CD14-positive monocyte (primary cell): ENCODE results near the gene HTR2C. TPM values are rescaled to one million over a fixed set of nuclear protein-coding genes. Genes with fewer than 3 reads are reported as not detected.

Source experiments
- DNase-seq, 3 donors: peaks; one replicate each; pipeline ENCODE4 v3.0.0-alpha.2; 2011 to 2022
- H2AFZ ChIP-seq: 2 replicates; pipeline ENCODE4 v1.6.0; 2012; ENCODE audit warnings: mild to moderate bottlenecking, low read depth, low read length, inconsistent platforms; ENCODE audit not compliant: insufficient read depth, poor library complexity, severe bottlenecking
- H3K27ac ChIP-seq, 2 donors: 1 replicate in 1 of 2; 2 replicates in 1 of 2; pipeline ENCODE4 v1.5.1; 2012 to 2013; ENCODE audit warnings: low read length in 2 of 2, control low read depth in 1 of 2, inconsistent platforms in 1 of 2, low read depth in 1 of 2, mild to moderate bottlenecking in 1 of 2
- H3K27me3 ChIP-seq, 2 donors: one replicate each; pipeline versions ENCODE4 v1.6.0 to v1.6.1; 2011 to 2013; ENCODE audit warnings: low read length in 2 of 2; ENCODE audit not compliant: control insufficient read depth in 2 of 2, insufficient read depth in 2 of 2
- H3K36me3 ChIP-seq, 2 donors: replicated peaks in 1 of 2; 1 replicate in 1 of 2; 2 replicates in 1 of 2; pipeline versions ENCODE4 v1.5.1 to v1.6.1; 2012 to 2013; ENCODE audit warnings: low read length in 2 of 2, control low read depth in 1 of 2, inconsistent platforms in 1 of 2, mild to moderate bottlenecking in 1 of 2; ENCODE audit not compliant: insufficient read depth in 2 of 2, control insufficient read depth in 1 of 2
- H3K4me1 ChIP-seq, 2 donors: 1 replicate in 1 of 2; 2 replicates in 1 of 2; pipeline versions ENCODE4 v1.5.1 to v1.6.1; 2012 to 2013; ENCODE audit warnings: low read length in 2 of 2, control low read depth in 1 of 2, inconsistent platforms in 1 of 2, mild to moderate bottlenecking in 1 of 2, moderate library complexity in 1 of 2; ENCODE audit not compliant: insufficient read depth in 2 of 2, control insufficient read depth in 1 of 2
- H3K4me2 ChIP-seq: replicated peaks from 2 replicates; pipeline ENCODE3; 2012; ENCODE audit warnings: low read length, moderate library complexity, mild to moderate bottlenecking; ENCODE audit not compliant: poor library complexity, severe bottlenecking; ENCODE audit errors: extremely low read depth
- H3K4me3 ChIP-seq, 3 experiments: fragments of 200-600 bp in 1 of 3; sonication (generic) in 1 of 3; replicated peaks in 1 of 3; 1 replicate in 2 of 3; 2 replicates in 1 of 3; pipeline ENCODE4 v1.5.1; 2011 to 2013; ENCODE audit warnings: low read length in 3 of 3, mild to moderate bottlenecking in 3 of 3, control low read depth in 2 of 3, low read depth in 2 of 3, inconsistent platforms in 1 of 3, moderate library complexity in 1 of 3
- H3K79me2 ChIP-seq: 2 replicates; pipeline ENCODE4 v1.6.0; 2012; ENCODE audit warnings: mild to moderate bottlenecking, control low read depth, inconsistent platforms, low read length, moderate library complexity; ENCODE audit not compliant: insufficient read depth
- H3K9ac ChIP-seq: 2 replicates; pipeline ENCODE4 v1.6.0; 2017; ENCODE audit warnings: low read length, mild to moderate bottlenecking; ENCODE audit not compliant: insufficient read depth, poor library complexity, severe bottlenecking
- H3K9me3 ChIP-seq, 2 donors: replicated peaks in 1 of 2; 1 replicate in 1 of 2; 2 replicates in 1 of 2; pipeline versions ENCODE4 v1.5.1 to v1.6.1; 2012 to 2013; ENCODE audit warnings: low read length in 2 of 2, control low read depth in 1 of 2; ENCODE audit not compliant: control insufficient read depth in 1 of 2, insufficient read depth in 1 of 2
- H4K20me1 ChIP-seq: 2 replicates; pipeline ENCODE4 v1.6.0; 2012; ENCODE audit warnings: mild to moderate bottlenecking, low read length, control low read depth, moderate library complexity; ENCODE audit not compliant: insufficient read depth
- H3K27ac Mint-ChIP-seq, 7 donors: one replicate each; pipeline ENCODE4 v1.8.0; 2020; ENCODE audit warnings: mild to moderate bottlenecking in 7 of 7, mixed read lengths in 7 of 7, moderate library complexity in 6 of 7, inconsistent platforms in 2 of 7
- H3K27me3 Mint-ChIP-seq, 3 donors: one replicate each; pipeline ENCODE4 v1.8.0; 2021 to 2022; ENCODE audit warnings: low read depth in 3 of 3, mild to moderate bottlenecking in 3 of 3, mixed read lengths in 3 of 3, moderate library complexity in 3 of 3, inconsistent platforms in 1 of 3
- H3K36me3 Mint-ChIP-seq, 2 donors: one replicate each; pipeline ENCODE4 v1.8.0; 2020; ENCODE audit warnings: mixed read lengths in 2 of 2, inconsistent platforms in 1 of 2, mild to moderate bottlenecking in 1 of 2
- H3K4me1 Mint-ChIP-seq: one replicate; pipeline ENCODE4 v1.8.0; 2020; ENCODE audit warnings: mild to moderate bottlenecking, mixed read lengths
- H3K4me3 Mint-ChIP-seq, 2 donors: one replicate each; pipeline ENCODE4 v1.8.0; 2020; ENCODE audit warnings: mild to moderate bottlenecking in 2 of 2, mixed read lengths in 2 of 2, moderate library complexity in 1 of 2
- H3K9me3 Mint-ChIP-seq, 7 donors: one replicate each; pipeline ENCODE4 v1.8.0; 2020 to 2022; ENCODE audit warnings: mixed read lengths in 7 of 7, mild to moderate bottlenecking in 6 of 7, moderate library complexity in 6 of 7, inconsistent platforms in 2 of 7
- WGBS: methylation state at CpG from one replicate; pipeline ENCODE4 v1.1.5; 2013; ENCODE audit warnings: missing lambda C conversion rate; ENCODE audit not compliant: insufficient coverage; 5-methylcytosine and 5-hydroxymethylcytosine counted together
- intact Hi-C, 2 donors: fragments of 100-400 bp; cut with micrococcal nuclease; formaldehyde crosslinking; loops; one replicate each; pipeline versions ENCODE4 v1.15.0 to v1.15.1; 2023
- polyA plus RNA-seq, 3 donors: library from polyadenylated mRNA; depleted of rRNA in 1 of 3; unstranded in 2 of 3; stranded (reverse) in 1 of 3; fragments of 300-500 nt in 2 of 3; fragments of >200 nt in 1 of 3; fragmentation: Illumina TruSeq in 2 of 3; gene quantifications; 1 replicate in 2 of 3; 2 replicates in 1 of 3; pipeline ENCODE4 v1.2.3, GENCODE V29; 2012 to 2021
- TF ChIP-seq, protein P1 (sequence below): fragments of 200-600 bp; IDR thresholded peaks from one replicate; pipeline ENCODE4 v1.8.0; 2022; ENCODE audit warnings: antibody characterized with exemption, mild to moderate bottlenecking

Gene HTR2C
- polyA plus RNA-seq, 3 donors, result 0.04 TPM; not detected in 2

DNA sequence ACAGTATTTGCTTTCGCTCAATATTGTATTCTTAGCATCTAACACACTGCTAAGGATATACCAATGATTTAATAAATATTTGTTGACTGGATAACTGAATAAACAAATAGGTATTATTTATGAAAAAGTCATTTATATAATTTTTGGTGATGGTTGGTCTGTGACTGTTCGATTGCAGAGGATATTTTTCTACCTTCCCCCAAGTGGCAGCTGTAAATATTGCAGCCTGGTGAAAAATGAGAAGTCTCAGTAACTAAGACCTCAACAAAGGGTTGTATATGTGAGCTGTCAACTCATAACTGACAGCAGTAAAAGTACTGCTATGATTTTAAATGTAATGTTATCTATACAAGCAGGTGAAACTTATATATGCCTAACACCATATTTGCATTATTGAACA lies 36.0 kb downstream of the HTR2C start:
- Histone ChIP-seq H3K4me1 (no peaks in the 10 kb centered on the region), H3K9ac (no peak overlapping the region), H3K9me3 (no peaks in the 10 kb centered on the region), H4K20me1 (no peaks in the 10 kb centered on the region), H3K4me2 (no peak overlapping the region), H3K27me3 (no peaks in the 10 kb centered on the region), H3K79me2 (no peaks in the 10 kb centered on the region), H3K4me3 (no peak overlapping the region), H3K36me3 (no peaks in the 10 kb centered on the region), H3K27ac (no peak overlapping the region), H2AFZ (no peak overlapping the region)
- H3K27me3 Mint-ChIP-seq, result peaks cover 0 to 8% (median 3%) of the 10 kb centered on the region in 3 donors
- H3K4me3 Mint-ChIP-seq, result no peak overlapping the region
- H3K4me1 Mint-ChIP-seq, result peaks cover 4% of the 10 kb centered on the region
- no CpG with 5 or more reads among the region's 2 CpGs for WGBS
- peak in 1 of 3 donors; percentile 1 for DNase-seq
- no peaks in the 10 kb centered on the region for H3K9me3 Mint-ChIP-seq
- no peaks in the 10 kb centered on the region for H3K36me3 Mint-ChIP-seq
- TF ChIP-seq, protein P1, sequence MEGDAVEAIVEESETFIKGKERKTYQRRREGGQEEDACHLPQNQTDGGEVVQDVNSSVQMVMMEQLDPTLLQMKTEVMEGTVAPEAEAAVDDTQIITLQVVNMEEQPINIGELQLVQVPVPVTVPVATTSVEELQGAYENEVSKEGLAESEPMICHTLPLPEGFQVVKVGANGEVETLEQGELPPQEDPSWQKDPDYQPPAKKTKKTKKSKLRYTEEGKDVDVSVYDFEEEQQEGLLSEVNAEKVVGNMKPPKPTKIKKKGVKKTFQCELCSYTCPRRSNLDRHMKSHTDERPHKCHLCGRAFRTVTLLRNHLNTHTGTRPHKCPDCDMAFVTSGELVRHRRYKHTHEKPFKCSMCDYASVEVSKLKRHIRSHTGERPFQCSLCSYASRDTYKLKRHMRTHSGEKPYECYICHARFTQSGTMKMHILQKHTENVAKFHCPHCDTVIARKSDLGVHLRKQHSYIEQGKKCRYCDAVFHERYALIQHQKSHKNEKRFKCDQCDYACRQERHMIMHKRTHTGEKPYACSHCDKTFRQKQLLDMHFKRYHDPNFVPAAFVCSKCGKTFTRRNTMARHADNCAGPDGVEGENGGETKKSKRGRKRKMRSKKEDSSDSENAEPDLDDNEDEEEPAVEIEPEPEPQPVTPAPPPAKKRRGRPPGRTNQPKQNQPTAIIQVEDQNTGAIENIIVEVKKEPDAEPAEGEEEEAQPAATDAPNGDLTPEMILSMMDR, result peak; percentile 65
- intact Hi-C loops, result no loop called here
- no peak overlapping the region for H3K27ac Mint-ChIP-seq

DNA sequence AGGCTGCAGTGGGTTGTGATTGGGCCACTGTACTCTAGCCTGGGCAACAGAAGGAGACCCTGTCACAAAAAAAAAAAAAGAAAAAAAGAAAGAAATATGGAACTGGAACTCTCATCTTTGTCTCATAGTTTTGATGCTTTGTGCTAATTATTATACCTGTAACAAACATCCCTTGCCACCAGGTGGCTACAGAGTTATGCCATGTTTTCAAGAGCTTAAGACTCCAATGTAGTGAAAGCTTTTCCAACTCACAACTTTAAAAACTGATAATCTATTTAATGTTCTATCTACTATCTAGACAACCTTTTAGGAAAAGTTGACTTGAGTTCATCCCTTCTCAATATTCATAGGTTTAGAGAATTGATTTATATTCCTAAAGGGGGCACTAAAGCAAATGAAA lies 42.4 kb downstream of the HTR2C start:
- Mint-ChIP-seq H3K4me1 (no peaks in the 10 kb centered on the region), H3K4me3 (no peak overlapping the region), H3K27ac (no peak overlapping the region), H3K9me3 (peaks cover 0 to 2% (median 0%) of the 10 kb centered on the region in 7 donors), H3K27me3 (peaks cover 0 to 9% (median 2%) of the 10 kb centered on the region in 3 donors), H3K36me3 (no peaks in the 10 kb centered on the region)
- Histone ChIP-seq H3K4me3 (no peak overlapping the region), H3K4me2 (no peak overlapping the region), H3K9ac (no peak overlapping the region), H3K27me3 (no peaks in the 10 kb centered on the region), H3K4me1 (no peaks in the 10 kb centered on the region), H3K9me3 (no peaks in the 10 kb centered on the region), H2AFZ (no peak overlapping the region), H3K36me3 (no peaks in the 10 kb centered on the region), H4K20me1 (no peaks in the 10 kb centered on the region), H3K79me2 (no peaks in the 10 kb centered on the region), H3K27ac (no peak overlapping the region)
- DNase-seq, result no peak
- intact Hi-C loops, result no loop called here
- TF ChIP-seq, protein P1, result no peak
